ENCODE data around the gene PNKD.

The PNKD gene

DNA sequence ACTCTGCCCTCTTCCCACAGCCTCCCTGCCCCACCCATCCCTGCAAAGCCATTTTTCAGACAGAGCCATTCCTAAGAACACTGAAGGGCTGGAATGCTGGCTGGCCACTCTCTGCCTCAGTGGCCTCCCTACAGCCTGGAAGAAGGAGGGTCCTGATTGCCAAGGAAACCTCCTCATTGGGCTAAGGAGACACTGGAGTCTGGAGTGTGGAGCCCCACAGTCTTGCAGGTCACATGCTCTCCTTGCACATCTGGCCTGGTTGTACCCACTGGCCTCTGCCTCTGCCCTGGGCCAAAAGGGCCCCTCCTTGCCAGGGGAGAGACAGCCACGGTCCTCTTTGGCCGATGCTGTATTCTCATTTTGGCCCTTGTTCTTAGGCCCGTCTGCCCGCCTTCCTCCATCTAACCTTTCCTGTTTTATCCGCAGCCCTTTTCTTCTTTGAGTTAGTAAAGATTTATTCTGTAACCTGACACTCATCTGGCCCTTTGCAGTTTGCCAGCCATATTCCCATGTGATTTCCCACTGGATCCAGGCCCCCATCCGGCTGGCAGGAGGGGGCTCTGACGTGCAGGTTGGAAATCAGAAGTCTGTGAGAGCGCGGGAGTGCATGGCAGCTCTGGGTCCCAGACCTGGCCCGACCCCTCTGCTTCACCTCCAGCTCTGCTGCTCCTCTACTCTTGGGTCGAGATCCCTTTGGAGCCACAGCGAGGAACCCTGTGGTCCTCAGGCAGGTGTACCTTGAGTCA is 75.3 kb downstream of the PNKD start:
- no peak for DNase-seq

DNA sequence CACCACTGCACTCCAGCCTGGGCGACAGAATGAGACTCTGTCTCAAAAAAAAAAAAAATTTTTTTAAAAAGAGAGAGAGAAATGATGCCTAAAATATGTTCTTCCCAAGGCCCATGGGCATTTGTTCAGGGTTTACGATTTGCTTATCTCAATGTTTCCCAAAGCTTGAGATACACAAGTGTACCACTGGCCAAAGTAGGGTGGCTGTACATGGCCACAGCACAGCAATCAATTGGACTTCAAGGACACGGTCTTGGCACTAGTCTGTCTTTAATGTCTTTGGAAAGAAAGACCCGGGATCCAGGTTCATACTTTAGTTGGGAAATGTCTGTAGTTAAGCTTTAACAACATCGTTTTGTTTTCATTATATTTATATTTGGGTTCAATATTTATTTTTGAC is 76.9 kb downstream of the PNKD start:
- no peak for DNase-seq

DNA sequence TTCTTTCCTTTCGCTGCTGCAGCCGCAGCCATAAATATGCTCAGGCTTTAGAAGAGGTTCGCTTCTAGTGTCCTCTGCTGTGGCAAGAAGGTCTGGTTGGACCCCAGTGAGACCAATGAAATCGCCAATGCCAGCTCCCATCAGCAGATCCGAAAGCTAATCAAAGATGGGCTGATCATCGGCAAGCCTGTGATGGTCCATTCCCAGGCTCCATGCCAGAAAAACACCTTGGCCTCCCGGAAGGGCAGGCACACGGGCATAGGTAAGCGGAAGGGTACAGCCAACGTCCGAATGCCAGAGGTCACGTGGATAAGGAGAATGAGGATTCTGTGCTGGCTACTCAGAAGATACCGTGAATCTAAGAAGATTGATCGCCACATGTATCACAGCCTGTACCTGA is 83.7 kb downstream of the PNKD start:
- DNase-seq: no peak

DNA sequence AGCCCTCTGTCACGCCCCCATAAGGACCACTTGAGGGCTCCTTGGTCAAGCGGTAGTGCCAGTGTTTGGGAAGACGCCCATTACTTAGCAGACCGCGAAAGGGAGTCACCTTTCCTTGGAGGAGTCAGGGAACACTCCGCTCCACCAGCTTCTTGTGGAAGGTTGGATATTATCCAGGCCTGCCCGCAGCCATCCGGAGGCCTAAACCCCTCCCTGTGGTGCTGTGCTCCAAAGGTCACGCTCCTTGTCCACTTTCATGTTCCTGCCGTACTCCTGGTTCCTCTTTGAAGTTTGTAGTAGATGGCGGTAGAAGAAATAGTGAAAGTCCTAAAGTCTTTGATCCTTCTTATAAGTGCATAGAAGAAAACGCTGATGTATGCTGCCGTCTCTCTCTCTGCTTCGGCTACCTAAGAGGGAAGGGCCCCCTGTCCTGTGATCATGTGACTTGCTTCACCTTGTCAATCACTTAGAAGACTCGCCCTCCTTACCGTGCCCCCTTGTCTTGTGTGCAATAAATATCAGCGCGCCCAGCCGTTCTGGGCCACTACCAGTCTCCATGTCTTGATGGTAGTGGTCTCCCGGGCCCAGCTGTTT is 84.6 kb downstream of the PNKD start:
- DNase-seq: no peak

DNA sequence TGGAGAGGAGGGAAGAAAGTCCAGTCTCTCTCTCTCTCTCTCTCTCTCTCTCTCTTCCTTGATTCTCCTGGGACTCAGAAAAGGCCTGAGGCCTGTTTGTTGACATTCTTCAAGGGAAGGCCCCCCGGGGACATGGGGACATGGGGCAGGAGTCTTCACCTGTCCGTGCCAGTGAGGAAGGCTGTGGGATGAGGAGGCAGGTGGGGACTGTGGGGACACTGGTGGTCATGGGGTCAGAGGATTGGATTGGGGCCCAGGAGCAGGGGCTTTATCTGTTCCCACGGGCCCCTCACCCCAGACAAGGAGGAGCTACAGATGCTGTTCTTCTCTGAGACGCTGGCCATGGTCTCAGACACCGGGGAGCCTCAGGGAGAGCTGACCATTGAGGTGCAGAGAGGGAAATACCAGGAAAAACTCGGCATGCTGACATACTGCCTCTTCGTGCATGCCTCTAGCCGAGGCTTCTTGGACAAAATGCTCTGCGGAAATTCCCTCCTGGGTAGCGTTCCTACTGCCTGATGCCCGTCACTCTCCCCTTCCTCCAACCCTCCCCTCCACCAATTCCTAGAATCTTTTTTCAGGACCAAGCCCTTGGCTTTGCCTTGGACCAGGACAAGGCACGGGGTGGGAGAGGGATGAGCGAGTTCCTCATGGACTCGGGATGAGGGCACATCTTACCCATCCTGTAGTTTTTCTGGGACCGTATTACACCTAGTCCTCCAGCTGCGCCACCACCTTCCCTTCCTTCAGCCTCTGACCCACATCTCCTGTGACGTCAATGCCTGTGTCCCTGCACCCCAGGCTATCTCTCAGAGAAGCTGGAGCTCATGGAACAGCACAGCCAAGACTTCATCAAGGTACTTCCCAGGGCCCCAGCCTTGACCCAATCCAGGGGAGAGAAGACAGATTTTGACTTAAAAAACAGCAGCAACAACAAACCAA is 87.2 kb downstream of the PNKD start:
- no peak for DNase-seq

DNA sequence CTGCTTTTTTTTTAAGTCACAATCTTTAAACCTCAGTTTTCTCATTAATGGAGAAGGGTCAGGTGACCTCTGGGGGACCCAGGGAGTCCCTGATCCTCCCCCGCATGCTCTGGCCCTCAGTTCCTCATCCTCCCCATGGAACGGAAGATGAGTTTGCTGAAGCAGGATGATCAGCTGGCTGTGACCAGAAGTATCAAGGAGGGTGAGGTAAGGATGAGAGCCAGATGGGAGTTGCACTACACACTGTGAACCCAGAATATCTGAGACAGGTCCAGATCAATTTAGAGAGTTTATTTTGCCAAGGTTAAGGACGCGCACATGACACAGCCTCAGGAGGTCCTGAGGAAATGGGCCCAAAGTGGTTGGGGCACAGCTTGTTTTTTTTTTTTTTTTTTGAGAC is 90.1 kb downstream of the PNKD start:
- DNase-seq: no peak

DNA sequence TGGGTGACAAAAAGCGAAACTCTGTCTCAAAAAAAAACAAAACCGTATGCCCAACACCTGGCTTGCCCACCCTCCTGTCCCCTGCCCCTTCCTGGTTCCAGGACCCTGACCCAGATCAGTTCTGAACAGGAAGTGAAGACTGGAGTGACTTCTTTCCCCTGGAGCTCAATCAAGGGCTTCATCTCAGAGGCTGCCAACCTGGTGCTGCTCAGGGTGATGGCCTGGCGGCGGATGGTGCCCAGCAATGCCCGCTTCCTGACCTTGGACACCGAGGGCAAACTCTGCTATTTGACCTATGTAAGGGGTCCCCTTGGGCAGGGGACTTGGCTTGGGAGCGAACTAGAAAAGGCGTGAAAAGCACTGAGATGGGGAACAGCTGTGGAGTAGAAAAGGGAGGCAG is 92.3 kb downstream of the PNKD start:
- no peak for DNase-seq

DNA sequence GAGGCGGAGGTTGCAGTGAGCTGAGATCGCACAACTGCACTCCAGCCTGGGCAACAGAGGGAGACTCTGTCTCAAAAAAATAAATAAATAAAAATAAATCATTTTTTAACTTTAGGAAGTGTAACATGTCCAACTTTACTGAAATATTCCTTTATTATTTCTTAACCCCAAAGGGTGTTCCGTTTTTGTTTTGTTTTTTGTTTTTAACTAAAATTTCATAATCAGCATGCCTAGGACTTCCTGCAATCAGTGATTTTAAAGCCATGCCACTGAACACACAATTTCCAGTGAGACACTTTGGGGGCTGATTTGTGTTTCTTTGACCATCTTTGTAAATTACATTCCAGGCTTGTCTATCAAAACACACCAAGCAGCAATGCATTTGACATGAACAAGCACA is 93.4 kb downstream of the PNKD start:
- DNase-seq: no peak

DNA sequence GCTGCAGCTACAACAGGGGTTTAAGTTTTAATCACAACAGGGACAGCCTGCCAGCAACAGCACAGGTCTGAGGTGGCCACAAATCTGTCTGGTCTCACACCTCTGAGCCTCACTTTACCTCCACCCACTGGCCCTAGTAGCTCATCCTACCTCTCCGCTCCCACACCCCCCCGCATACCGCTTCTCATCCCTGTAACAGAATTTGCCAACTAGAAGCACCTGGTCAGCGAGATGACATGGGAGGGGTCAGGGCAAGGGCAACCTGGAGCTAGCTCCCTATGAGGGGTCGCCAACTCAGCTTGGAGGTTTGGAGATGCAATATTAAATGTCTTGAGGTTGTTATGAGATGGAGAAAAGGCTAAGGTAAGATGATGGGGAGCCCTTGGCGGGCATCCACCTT is 93.9 kb downstream of the PNKD start:
- DNase-seq: no peak

DNA sequence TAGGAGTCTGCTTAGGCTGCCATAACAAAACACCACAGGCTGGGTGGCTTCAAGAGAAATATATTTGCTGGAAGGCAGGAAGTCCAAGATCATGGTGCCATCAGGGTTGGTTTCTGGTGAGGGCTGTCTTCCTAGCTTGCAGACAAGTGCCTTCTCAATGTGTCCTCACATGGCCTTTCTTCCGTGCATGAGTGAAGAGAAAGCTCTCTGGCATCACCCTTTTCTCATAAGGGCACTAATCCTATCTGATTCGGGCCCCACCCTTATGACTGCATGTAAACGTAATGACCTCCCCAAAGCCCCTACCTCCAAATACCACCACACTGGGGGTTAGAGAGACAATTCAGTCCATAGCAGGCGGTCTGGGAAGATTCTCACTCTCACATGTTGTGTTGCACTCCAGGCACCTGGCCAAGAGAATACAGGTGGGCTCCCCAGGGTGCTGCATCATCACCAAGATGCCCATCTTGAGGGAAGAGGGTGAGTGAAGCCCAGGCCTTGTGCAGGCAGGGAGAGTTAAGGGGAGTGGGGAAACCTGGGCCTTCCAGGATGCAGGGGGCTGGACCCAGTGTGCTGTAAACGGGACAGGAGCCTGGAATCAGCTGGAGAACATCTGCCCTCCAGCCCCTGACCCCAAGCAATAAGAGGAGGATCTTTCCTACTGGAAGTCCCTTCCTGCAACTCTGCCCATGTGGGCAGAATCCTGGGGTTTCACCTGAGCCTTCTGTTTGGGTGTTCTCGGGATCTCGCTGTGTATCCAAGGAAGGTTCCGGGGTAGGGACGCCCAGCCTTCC is 96.5 kb downstream of the PNKD start:
- no peak for DNase-seq

DNA sequence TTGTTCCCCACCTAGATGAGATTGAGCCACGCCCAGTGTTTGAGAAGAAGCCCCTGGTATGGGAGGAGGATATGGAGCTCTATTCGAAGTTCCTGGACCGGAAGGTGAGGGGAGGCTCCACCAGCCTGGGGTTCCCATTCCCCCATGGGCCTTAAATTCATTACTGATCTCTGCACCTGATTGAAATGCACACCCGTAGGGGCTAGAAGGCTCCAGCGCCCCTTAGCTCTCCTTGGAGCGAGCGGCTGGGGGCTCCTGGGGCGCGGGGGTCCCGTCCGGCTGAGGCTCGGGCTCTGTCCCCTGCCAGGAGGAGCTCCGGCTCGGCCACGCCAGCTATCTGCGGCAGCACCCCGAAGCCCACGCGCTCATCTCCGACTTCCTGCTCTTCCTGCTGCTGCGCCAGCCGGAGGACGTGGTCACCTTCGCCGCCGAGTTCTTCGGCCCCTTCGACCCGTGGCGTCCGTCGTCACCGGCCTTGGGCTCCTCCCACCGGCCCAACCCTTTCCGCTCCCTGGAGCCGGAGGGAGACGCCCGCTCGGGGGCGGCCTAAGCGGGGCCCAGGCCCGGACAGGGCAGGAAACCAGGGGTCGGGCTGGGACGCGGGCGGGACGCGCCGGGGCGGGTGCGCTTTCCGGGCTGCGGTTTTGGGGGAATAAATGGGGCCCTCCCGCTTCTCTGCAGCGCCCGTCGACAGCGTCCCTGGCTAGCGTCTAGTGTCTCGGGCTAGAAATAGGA is 97.3 kb downstream of the PNKD start:
- DNase-seq: no peak

DNA sequence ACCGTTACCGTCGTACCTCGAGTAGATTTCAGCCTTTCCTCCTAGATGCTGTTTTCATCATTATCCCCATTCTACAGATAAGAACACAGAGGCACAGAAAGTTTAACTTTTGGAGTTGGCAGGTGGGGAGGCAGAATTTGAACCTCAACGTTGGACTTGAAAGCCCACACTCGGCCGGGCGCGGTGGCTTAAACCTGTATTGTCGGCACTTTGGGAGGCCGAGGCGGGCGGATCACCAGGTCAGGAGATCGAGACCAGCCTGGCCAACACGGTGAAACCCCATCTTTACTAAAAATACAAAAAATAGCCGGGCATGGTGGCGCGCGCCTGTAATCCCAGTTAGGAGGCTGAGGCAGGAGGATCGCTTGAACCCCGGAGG is 97.8 kb downstream of the PNKD start:
- no peak for DNase-seq

DNA sequence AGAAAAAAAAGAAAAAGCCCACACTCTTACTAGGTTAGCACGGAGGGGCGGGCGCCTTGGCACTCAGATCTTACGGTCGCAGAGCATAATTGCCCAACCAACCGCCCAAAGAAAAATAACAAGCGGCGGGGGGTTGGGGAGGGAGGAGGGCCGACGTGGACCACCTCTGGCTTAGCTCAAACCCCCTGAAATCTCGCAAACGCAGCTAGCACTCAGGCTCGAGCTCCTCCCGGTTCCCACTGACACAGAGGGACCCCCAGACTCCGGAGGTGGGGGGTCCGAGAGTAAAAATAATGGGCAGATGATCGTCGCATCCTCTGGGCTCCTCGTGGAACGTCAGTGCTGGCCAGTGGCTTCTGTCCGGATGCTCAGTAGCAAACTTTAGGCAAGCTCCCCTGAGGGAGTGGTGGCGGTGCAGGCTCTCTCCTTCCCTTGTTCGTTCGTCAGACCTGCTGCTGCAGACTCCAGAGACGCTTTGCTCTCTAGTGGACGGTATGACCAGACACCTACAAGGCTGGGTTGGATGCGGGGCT is 98.4 kb downstream of the PNKD start:
- DNase-seq: no peak

DNA sequence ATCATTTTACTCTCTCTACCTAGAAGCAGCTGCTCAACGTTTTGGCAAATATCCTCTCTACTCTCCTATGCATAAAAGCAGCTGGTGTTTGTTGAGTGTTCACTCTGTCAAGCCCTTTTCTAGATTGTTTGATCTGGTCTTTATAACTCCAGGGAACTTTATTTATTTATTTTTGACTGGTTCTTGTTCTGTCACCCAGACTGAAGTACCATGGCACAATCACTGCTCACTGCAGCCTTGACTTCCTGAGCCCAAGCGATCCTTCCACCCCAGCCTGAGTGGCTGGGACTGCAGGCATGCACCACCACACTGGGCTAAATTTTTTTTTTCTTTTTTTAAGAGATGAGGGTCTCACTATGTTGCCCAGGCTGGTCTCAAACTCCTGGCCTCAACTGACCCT is 99.0 kb downstream of the PNKD start:
- DNase-seq: peak; percentile 54

DNA sequence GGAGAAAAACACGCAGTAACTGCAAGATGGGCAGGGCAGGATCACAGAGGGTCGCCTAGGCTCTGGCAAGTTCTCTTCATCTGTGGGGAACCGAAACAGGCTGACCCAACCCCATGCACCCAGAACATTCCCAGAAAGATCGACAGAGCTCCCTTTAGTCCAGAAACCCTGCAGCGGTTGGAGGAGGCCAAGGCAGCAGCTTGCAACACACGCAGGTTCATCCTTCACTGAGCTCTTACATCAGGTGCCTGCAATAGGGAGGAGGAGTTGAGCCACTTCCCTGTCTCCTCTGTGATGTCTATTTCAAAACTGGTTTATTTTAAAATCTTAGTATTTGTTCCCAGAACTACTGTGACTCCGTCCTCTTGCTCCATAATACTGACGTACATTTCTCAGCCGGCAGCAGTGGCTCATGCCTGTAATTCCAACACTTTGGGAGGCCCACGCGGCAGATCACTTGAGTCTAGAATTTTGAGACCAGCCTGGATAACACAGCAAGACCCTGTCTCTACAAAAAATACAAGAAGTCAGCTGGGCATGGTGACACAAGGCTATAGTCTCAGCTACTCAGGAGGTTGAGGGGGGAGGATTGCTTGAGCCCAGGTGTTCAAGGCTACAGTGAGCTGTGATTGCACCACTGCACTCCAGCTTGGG is 100.2 kb downstream of the PNKD start:
- DNase-seq: no peak

DNA sequence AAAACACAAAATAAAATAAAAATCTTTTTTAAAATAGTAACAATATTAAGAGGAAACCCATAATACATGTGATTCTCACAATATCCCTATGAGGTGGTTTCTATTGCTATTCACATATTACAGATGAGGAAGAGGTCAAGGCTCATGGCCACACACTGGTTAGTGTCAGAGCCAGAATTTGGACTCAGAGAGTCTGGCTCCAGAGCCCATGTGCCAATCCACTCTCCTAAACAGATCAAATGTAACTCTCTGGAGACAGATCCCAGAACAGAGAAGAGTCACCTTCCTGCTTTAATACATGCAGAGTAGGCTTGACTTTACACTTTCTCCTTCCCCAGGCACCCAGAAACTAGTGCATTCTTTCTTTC is 101.6 kb downstream of the PNKD start:
- no peak for DNase-seq

DNA sequence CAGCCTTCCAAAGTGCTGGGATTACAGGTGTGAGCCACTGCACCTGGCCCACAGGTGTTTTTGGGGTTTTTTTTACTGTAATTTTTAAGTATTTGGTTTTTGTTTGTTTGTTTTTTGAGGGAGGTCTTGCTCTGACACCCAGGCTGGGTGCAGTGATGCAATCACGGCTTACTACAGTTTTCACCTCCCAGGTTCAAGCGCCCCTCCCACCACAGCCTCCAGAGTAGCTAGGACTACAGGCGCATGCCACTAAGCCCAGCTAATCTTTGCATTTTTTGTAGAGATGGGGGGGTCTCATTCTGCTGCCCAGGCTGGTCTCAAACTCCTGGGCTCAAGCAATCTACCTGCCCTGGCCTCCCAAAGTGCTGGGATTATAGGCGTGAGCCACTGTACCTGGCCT is 104.5 kb downstream of the PNKD start:
- DNase-seq: no peak

DNA sequence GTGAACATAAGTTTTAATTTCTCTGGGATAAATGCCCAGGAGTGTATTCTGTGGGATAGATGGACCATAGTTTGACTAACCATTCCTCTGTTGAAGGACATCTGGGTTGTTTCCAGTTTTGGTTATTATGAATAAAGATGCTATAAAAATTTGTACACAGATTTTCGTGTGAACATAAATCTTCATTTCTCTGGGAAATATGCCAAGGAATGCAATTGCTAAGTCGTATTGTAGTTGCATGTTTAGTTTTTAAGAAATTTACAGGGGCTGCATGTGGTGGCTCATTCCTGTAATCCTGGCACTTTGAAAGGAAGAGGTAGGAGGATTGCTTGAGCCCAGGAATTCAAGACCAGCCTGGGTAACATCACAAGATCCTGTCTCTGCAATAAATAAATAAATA is 104.9 kb downstream of the PNKD start:
- no peak for DNase-seq

DNA sequence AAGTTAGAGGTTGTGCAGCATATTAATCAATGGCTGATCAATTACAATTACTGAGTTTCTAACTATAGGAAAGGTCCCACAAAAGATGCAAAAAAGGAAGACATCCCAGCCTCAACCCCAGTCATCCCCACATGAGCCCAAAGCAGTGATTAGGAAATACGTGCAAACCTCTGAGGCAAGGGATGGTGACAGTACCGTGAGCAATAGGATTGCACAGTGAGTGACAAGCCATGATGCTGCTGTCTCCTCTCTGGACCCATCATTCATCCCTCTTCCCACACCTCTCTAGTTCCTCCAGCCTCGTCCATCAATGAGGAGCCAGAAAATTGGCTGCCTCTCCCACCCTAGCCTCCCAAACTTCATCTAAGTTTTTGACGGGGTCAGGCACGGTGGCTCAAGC is 107.7 kb downstream of the PNKD start:
- DNase-seq: no peak

DNA sequence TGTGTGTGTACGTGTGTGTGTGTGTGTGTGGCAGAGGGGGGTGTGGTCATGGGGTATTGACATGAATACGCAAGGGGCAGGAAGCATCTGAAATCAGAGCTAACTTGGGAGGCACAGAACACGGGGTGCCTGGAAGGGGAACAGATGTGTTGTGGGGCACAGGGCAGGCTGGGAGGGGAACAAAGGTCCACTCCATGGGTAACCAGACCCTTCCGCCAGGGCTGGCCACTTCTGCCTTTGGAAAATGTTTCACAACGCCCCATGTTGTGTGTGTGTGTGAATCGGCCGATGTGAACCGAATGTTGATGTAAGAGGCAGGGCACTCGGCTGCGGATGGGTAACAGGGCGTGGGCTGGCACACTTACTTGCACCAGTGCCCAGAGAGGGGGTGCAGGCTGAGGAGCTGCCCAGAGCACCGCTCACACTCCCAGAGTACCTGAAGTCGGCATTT is 111.6 kb downstream of the PNKD start, which contains the start of gene SLC11A1:
Gene SLC11A1 (plus strand): TSS at position 358 of the 451 bp plus-strand sequence. CDS start 96 bp downstream, outside the sequence.
- no peak for DNase-seq

DNA sequence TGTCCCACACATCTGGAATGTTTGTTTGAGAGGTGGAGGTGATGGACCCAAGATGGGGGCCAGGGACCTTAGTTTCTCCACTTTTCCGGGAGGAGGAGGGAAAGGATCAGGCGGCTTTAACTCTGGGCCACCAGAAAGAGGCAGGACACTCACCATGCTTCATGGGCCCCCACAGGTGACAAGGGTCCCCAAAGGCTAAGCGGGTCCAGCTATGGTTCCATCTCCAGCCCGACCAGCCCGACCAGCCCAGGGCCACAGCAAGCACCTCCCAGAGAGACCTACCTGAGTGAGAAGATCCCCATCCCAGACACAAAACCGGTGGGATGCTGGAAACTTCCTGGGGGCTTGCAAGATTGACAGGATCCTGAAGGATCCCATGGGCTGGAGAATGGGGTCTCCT is 112.5 kb downstream of the PNKD start:
- DNase-seq: no peak

All from DMS79 treated with DMSO at 0.1 percent for 48 hours (cell line).